SH-SY5Y (cell line): Measurements from ENCODE around the gene UMPS.

Source experiments
- GATA2 ChIP-seq: IDR thresholded peaks from 2 replicates; pipeline ENCODE4 v1.6.1; 2011; ENCODE audit warnings: mild to moderate bottlenecking, low read depth, low read length
- GATA3 ChIP-seq: IDR thresholded peaks from 2 replicates; pipeline ENCODE4 v1.6.1; 2011; ENCODE audit warnings: low read depth, mild to moderate bottlenecking, low read length, moderate library complexity

- TF ChIP-seq GATA2 (no peak), GATA3 (no peak)
Measured at GRCh38 chr3:124685067-124685466, 45.2 kb upstream of the UMPS start.
